Activated naive CD8-positive, alpha-beta T cell treated with anti-CD3 and anti-CD28 coated beads for 36 hours (primary cell): ENCODE results near the gene RAB11FIP5. TPM values are rescaled to one million over a fixed set of nuclear protein-coding genes. Genes with fewer than 3 reads are reported as not detected.

Experiments
- total RNA-seq, 2 experiments: library from RNA; stranded (reverse); gene quantifications; one replicate each; pipeline ENCODE4 v1.2.3, GENCODE V29; 2021

Gene RAB11FIP5
- total RNA-seq, 2 experiments from 2014 or later = 4.0 to 4.3 TPM

Other genes with a start within 250 kb of the RAB11FIP5 start
- 10 to 100 TPM; 13.9 TPM for gene SPR, start 225.5 kb downstream of the RAB11FIP5 start, total RNA-seq
- not detected for gene EMX1, start 195.4 kb downstream of the RAB11FIP5 start, total RNA-seq
- 10 to 100 TPM in 1 of 2 experiments, 1 to 10 TPM in 1; 8.3 to 10.8 TPM for gene SFXN5, start 41.2 kb downstream of the RAB11FIP5 start, total RNA-seq
- not detected for gene NOTO, start 89.6 kb upstream of the RAB11FIP5 start, total RNA-seq
- 10 to 100 TPM; 42.4 to 44.1 TPM for gene SMYD5, start 101.3 kb upstream of the RAB11FIP5 start, total RNA-seq
- gene PRADC1, start 120.3 kb upstream of the RAB11FIP5 start, total RNA-seq = 10 to 100 TPM; 19.6 to 20.9 TPM
- 100 to 1,000 TPM; 719 to 732 TPM for gene CCT7, start 121.4 kb upstream of the RAB11FIP5 start, total RNA-seq
- gene FBXO41, start 171.5 kb upstream of the RAB11FIP5 start, total RNA-seq = 10 to 100 TPM; 45.7 to 45.8 TPM
- gene EGR4, start 180.6 kb upstream of the RAB11FIP5 start, total RNA-seq = under 1 TPM; 0.41 to 0.44 TPM